Stomach smooth muscle (tissue), 2 donors: ENCODE measurements around the gene RALGPS1.

Source experiments
- H3K27ac ChIP-seq: one replicate; pipeline ENCODE4 v1.7.0; 2013; ENCODE audit warnings: mild to moderate bottlenecking, low read length, inconsistent platforms
- H3K27me3 ChIP-seq, 2 donors: one replicate each; pipeline ENCODE4 v1.7.0; 2013; ENCODE audit warnings: low read length in 2 of 2; ENCODE audit not compliant: insufficient read depth in 2 of 2, control insufficient read depth in 1 of 2
- H3K36me3 ChIP-seq, 2 donors: one replicate each; pipeline ENCODE4 v1.7.0; 2013; ENCODE audit warnings: low read length in 2 of 2; ENCODE audit not compliant: control insufficient read depth in 2 of 2, insufficient read depth in 2 of 2
- H3K4me1 ChIP-seq: one replicate; pipeline ENCODE4 v1.7.0; 2013; ENCODE audit warnings: low read length; ENCODE audit not compliant: control insufficient read depth, insufficient read depth
- H3K4me3 ChIP-seq, 2 donors: one replicate each; pipeline ENCODE4 v1.7.0; 2013; ENCODE audit warnings: low read length in 2 of 2
- H3K9ac ChIP-seq, 2 donors: one replicate each; pipeline ENCODE4 v1.7.0; 2013; ENCODE audit warnings: low read length in 2 of 2, mild to moderate bottlenecking in 1 of 2
- H3K9me3 ChIP-seq, 2 donors: one replicate each; pipeline ENCODE4 v1.7.0; 2013; ENCODE audit warnings: low read length in 2 of 2; ENCODE audit not compliant: control insufficient read depth in 2 of 2
- donor health status: healthy.
- donor health status: Pancreatic carcinoma.

Gene RALGPS1

GRCh38 chr9:127123064-127123890, 208.7 kb downstream of the RALGPS1 start:
- peak overlapping the region; percentile 56 to 80 for H3K9ac ChIP-seq
- H3K27me3 ChIP-seq: no peaks in the 10 kb centered on the region
- H3K9me3 ChIP-seq: no peaks in the 10 kb centered on the region
- H3K36me3 ChIP-seq: peaks cover 4 to 6% of the 10 kb centered on the region in 2 donors
- H3K4me1 ChIP-seq: peaks cover 59% of the 10 kb centered on the region
- peak overlapping the region; percentile 44 to 93 for H3K4me3 ChIP-seq
- peak overlapping the region; percentile 97 for H3K27ac ChIP-seq

- Histone ChIP-seq H3K27ac (peak overlapping the region; percentile 97), H3K9me3 (no peaks in the 10 kb centered on the region), H3K36me3 (peaks cover under 1 to 2% of the 10 kb centered on the region in 2 donors), H3K27me3 (no peaks in the 10 kb centered on the region), H3K4me1 (peaks cover 55% of the 10 kb centered on the region), H3K4me3 (no peak overlapping the region), H3K9ac (peak overlapping the region in 1 of 2 donors; percentile 56)
Measured at GRCh38 chr9:127124111-127124531, 209.5 kb downstream of the RALGPS1 start.

DNA sequence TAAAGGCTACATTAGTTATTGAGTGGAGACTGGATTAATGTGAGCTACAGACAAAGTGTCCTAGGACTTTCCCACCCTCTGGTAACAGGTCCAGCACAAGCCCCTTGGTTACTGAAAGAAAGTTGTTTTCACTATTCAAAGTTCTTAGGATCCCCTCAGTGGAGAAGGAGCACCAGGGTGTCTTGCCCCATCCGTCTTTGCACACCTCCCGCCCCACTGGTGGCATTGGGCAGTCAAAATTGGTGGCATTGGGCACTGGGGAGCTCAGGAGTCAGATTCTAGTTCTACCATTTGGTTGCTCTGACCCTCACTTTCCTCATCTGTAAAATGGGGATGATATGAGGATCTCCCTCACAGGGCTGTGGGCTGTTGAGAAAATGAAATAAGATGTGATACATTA, 210.2 kb downstream of the RALGPS1 start:
- no peak overlapping the region for H3K9ac ChIP-seq
- H3K27me3 ChIP-seq: no peaks in the 10 kb centered on the region
- peaks cover 51% of the 10 kb centered on the region for H3K4me1 ChIP-seq
- no peak overlapping the region for H3K27ac ChIP-seq
- H3K36me3 ChIP-seq: no peaks in the 10 kb centered on the region
- no peak overlapping the region for H3K4me3 ChIP-seq
- H3K9me3 ChIP-seq: no peaks in the 10 kb centered on the region

GRCh38 chr9:127126971-127127370, 212.4 kb downstream of the RALGPS1 start:
- Histone ChIP-seq H3K4me3 (no peak overlapping the region), H3K9ac (no peak overlapping the region), H3K36me3 (no peaks in the 10 kb centered on the region), H3K27ac (peak overlapping the region; percentile 41), H3K9me3 (no peaks in the 10 kb centered on the region), H3K27me3 (no peaks in the 10 kb centered on the region), H3K4me1 (peaks cover 51% of the 10 kb centered on the region)

DNA sequence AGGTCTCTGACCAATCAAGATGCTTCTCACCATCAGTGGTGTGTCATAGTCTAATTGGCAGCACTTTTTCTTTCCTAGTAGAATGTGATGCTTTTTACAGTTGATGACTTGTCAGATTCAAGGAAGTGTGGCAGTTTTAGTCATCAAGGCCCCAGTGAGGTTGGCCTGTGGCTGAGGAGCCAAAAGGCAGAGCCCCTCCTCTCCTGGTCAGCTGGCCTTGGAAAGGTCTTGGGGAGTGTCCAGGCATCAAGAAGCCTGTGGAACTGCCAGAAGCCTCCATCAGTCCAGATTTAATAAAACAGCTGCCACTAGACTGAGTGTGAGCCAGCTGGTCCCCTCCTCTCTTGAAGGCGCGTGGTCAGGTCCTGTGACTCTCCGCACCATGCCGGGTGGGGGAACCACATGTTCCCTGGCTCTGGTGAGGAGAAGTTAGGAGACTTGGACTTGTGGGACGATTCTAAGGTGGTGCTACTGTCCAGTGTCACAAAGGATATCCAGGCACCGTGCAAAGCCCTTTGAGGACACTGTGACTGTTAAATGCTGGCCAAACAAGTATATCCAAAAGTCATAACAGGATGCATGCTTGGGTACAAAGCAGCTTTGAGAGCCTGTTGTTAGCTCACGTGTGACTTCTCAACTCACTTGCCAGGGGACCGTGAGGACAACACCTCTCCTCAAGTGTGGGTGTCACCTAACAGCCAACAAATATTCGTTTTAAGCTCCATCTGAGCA, 213.9 kb downstream of the RALGPS1 start:
- no peak overlapping the region for H3K4me3 ChIP-seq
- no peak overlapping the region for H3K9ac ChIP-seq
- H3K27ac ChIP-seq: peak overlapping the region; percentile 31
- peaks cover 50% of the 10 kb centered on the region for H3K4me1 ChIP-seq
- H3K9me3 ChIP-seq: no peaks in the 10 kb centered on the region
- H3K36me3 ChIP-seq: no peaks in the 10 kb centered on the region
- H3K27me3 ChIP-seq: no peaks in the 10 kb centered on the region

GRCh38 chr9:127129073-127129717, 214.6 kb downstream of the RALGPS1 start:
- Histone ChIP-seq H3K27me3 (no peaks in the 10 kb centered on the region), H3K9me3 (no peaks in the 10 kb centered on the region), H3K4me3 (no peak overlapping the region), H3K27ac (no peak overlapping the region), H3K4me1 (peaks cover 51% of the 10 kb centered on the region), H3K9ac (no peak overlapping the region), H3K36me3 (no peaks in the 10 kb centered on the region)

GRCh38 chr9:127129718-127130085, 215.1 kb downstream of the RALGPS1 start:
- Histone ChIP-seq H3K4me1 (peaks cover 55% of the 10 kb centered on the region), H3K36me3 (no peaks in the 10 kb centered on the region), H3K9ac (no peak overlapping the region), H3K27ac (no peak overlapping the region), H3K4me3 (no peak overlapping the region), H3K27me3 (no peaks in the 10 kb centered on the region), H3K9me3 (no peaks in the 10 kb centered on the region)

GRCh38 chr9:127130235-127130634, 215.7 kb downstream of the RALGPS1 start:
- Histone ChIP-seq H3K4me1 (peaks cover 58% of the 10 kb centered on the region), H3K27ac (no peak overlapping the region), H3K36me3 (no peaks in the 10 kb centered on the region), H3K4me3 (no peak overlapping the region), H3K9ac (no peak overlapping the region), H3K9me3 (no peaks in the 10 kb centered on the region), H3K27me3 (no peaks in the 10 kb centered on the region)

GRCh38 chr9:127130661-127131538, 216.3 kb downstream of the RALGPS1 start:
- no peaks in the 10 kb centered on the region for H3K9me3 ChIP-seq
- H3K4me3 ChIP-seq: no peak overlapping the region
- H3K4me1 ChIP-seq: peaks cover 65% of the 10 kb centered on the region
- peak overlapping the region; percentile 93 for H3K27ac ChIP-seq
- no peaks in the 10 kb centered on the region for H3K27me3 ChIP-seq
- peak overlapping the region; percentile 4 to 29 for H3K9ac ChIP-seq
- H3K36me3 ChIP-seq: no peaks in the 10 kb centered on the region

GRCh38 chr9:127131871-127132270, 217.3 kb downstream of the RALGPS1 start:
- H3K36me3 ChIP-seq: no peaks in the 10 kb centered on the region
- no peaks in the 10 kb centered on the region for H3K9me3 ChIP-seq
- no peak overlapping the region for H3K4me3 ChIP-seq
- H3K9ac ChIP-seq: peak overlapping the region in 1 of 2 donors; percentile 6
- H3K27me3 ChIP-seq: no peaks in the 10 kb centered on the region
- H3K27ac ChIP-seq: peak overlapping the region; percentile 93
- H3K4me1 ChIP-seq: peaks cover 75% of the 10 kb centered on the region
